Parathyroid adenoma (tissue), 2 donors: ENCODE data around the gene CPA1.

Experiments used
- H2AFZ ChIP-seq: fragments of 300-600 bp; sonication (generic); one replicate; pipeline ENCODE4 v1.7.0; 2017; ENCODE audit warnings: antibody characterized with exemption, mild to moderate bottlenecking
- H3K27ac ChIP-seq: fragments of 300-600 bp; sonication (generic); one replicate; pipeline ENCODE4 v1.7.0; 2017
- H3K27me3 ChIP-seq: fragments of 300-600 bp; sonication (generic); one replicate; pipeline ENCODE4 v1.7.0; 2017; ENCODE audit warnings: low read length; ENCODE audit not compliant: control insufficient read depth, insufficient read depth
- H3K36me3 ChIP-seq: fragments of 300-600 bp; sonication (generic); one replicate; pipeline ENCODE4 v1.7.0; 2017; ENCODE audit warnings: low read length; ENCODE audit not compliant: control insufficient read depth, insufficient read depth
- H3K4me1 ChIP-seq: fragments of 300-600 bp; sonication (generic); one replicate; pipeline ENCODE4 v1.7.0; 2017; ENCODE audit warnings: control low read depth
- H3K4me2 ChIP-seq: fragments of 300-600 bp; sonication (generic); one replicate; pipeline ENCODE4 v1.7.0; 2017; ENCODE audit warnings: low read length
- H3K4me3 ChIP-seq: fragments of 300-600 bp; sonication (generic); one replicate; pipeline ENCODE4 v1.7.0; 2017; ENCODE audit warnings: low read depth, low read length
- H3K79me2 ChIP-seq: fragments of 300-600 bp; sonication (generic); one replicate; pipeline ENCODE4 v1.7.0; 2017; ENCODE audit warnings: control low read depth
- H3K9ac ChIP-seq: fragments of 300-600 bp; sonication (generic); one replicate; pipeline ENCODE4 v1.7.0; 2017; ENCODE audit warnings: mild to moderate bottlenecking
- H3K9me3 ChIP-seq: fragments of 300-600 bp; sonication (generic); one replicate; pipeline ENCODE4 v1.7.0; 2017; ENCODE audit warnings: low read length; ENCODE audit not compliant: control insufficient read depth
- TF ChIP-seq, protein P1 (sequence below): fragments of 300-600 bp; sonication (generic); IDR thresholded peaks from one replicate; pipeline ENCODE4 v1.7.0; 2017; ENCODE audit warnings: antibody characterized with exemption, mild to moderate bottlenecking
- donor health status: primary hyperparathyroidism.

Gene CPA1

DNA sequence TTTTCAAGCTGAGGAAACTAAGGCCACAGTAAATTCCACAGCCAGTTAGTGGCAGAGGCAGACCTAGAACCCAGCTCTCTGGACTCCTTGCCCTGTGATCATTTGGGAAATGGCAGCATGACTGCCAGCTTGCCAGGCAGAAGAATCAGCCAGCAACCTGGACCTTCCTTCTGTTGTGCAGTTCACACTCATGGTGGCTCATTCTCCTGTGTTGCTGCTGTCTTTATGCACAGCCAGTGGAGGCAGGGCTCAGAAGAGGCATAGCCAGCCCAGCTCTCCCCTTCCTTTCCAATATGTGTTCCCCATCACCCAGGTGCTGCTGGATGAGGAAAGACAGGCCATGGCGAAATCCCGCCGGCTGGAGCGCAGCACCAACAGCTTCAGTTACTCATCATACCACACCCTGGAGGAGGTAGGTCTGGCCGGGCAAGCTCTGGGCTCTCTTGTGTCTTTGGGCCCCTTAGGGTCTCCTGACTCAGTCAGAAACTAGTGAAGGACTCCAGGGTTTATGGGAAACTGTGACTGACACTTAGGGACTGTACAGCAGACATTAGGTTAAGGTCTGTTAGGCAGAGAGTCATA, 20.9 kb upstream of the CPA1 start:
- no peak overlapping the region for H3K27ac ChIP-seq
- no peaks in the 10 kb centered on the region for H3K36me3 ChIP-seq
- TF ChIP-seq, protein P1, sequence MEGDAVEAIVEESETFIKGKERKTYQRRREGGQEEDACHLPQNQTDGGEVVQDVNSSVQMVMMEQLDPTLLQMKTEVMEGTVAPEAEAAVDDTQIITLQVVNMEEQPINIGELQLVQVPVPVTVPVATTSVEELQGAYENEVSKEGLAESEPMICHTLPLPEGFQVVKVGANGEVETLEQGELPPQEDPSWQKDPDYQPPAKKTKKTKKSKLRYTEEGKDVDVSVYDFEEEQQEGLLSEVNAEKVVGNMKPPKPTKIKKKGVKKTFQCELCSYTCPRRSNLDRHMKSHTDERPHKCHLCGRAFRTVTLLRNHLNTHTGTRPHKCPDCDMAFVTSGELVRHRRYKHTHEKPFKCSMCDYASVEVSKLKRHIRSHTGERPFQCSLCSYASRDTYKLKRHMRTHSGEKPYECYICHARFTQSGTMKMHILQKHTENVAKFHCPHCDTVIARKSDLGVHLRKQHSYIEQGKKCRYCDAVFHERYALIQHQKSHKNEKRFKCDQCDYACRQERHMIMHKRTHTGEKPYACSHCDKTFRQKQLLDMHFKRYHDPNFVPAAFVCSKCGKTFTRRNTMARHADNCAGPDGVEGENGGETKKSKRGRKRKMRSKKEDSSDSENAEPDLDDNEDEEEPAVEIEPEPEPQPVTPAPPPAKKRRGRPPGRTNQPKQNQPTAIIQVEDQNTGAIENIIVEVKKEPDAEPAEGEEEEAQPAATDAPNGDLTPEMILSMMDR: no peak
- H3K9ac ChIP-seq: no peak overlapping the region
- H3K4me3 ChIP-seq: no peak overlapping the region
- no peaks in the 10 kb centered on the region for H3K79me2 ChIP-seq
- H3K9me3 ChIP-seq: no peaks in the 10 kb centered on the region
- H3K4me2 ChIP-seq: no peak overlapping the region
- no peaks in the 10 kb centered on the region for H3K4me1 ChIP-seq
- H3K27me3 ChIP-seq: no peaks in the 10 kb centered on the region
- no peak overlapping the region for H2AFZ ChIP-seq

DNA sequence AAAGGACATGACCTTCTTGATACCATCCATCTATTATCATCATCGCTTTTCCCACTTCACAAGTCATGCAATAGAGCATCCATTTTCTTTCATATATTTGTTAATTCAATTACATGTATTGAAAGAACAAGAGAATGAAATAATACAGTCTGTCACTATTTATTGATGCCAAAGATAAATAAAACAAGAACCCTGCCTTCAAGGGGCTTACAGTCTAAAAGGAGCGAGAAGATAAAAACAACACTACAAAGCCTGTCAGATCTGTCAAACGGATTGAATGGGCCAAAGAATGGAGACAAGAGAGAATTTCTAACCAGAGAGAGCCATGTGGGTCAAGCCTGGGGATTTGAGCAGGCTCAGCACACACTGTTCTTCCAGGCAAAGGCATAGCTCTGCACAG, 19.8 kb upstream of the CPA1 start:
- Histone ChIP-seq H3K36me3 (no peaks in the 10 kb centered on the region), H2AFZ (no peak overlapping the region), H3K4me3 (no peak overlapping the region), H3K79me2 (no peaks in the 10 kb centered on the region), H3K27ac (no peak overlapping the region), H3K4me2 (no peak overlapping the region), H3K4me1 (no peaks in the 10 kb centered on the region), H3K27me3 (no peaks in the 10 kb centered on the region), H3K9me3 (no peaks in the 10 kb centered on the region), H3K9ac (no peak overlapping the region)
- TF ChIP-seq, protein P1: no peak

DNA sequence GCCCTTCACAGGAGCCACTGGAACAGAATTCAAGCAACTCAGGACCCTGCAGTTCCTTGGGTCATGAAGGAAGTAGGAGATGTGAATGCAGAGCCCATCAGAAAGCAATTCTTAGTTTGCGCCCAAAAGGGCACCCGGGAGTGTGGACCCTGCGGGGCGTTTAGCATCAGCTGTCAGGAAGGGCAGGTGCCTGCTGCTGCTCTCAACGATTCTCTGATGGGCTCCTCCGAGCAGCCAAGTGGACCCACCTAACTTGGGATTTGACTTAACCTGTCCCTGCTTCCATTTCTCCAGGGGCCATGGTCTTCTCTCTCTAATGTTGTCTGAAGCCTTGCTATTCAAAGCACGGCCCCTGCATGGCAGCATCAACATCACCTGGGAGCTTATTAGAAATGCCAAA, 18.6 kb upstream of the CPA1 start:
- Histone ChIP-seq H3K4me3 (no peak overlapping the region), H3K4me2 (no peak overlapping the region), H3K79me2 (no peaks in the 10 kb centered on the region), H3K27ac (no peak overlapping the region), H3K27me3 (no peaks in the 10 kb centered on the region), H3K4me1 (no peaks in the 10 kb centered on the region), H3K9ac (no peak overlapping the region), H3K36me3 (no peaks in the 10 kb centered on the region), H2AFZ (no peak overlapping the region), H3K9me3 (no peaks in the 10 kb centered on the region)
- TF ChIP-seq, protein P1: no peak

DNA sequence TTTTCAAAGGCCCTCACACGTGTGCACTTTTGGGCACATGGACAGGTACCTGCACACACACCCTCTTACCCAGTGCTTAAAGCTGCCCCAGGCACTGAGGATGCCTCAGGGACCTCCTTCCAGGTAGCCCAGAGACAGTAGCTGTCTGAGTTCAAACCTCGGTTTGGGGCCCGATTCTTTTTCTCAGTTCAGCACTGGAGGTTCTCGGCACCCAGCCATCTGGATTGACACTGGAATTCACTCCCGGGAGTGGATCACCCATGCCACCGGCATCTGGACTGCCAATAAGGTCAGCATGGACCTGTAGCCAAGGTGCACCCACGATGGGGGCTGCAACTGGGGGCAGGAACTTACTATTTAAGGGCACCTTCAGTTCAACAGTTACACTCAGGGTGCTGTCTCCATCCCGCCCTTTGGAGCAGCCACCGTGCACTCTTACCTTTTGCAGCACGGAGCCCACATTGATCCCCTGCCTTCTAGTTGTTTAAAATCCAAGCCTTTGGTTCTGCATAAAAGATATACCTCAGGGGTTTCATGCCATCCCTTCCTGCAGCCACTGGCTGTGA, 18.0 kb upstream of the CPA1 start:
- Histone ChIP-seq H3K27ac (no peak overlapping the region), H3K4me1 (no peaks in the 10 kb centered on the region), H3K4me2 (no peak overlapping the region), H3K79me2 (no peaks in the 10 kb centered on the region), H3K27me3 (no peaks in the 10 kb centered on the region), H3K9ac (no peak overlapping the region), H3K36me3 (no peaks in the 10 kb centered on the region), H3K4me3 (no peak overlapping the region), H3K9me3 (no peaks in the 10 kb centered on the region), H2AFZ (no peak overlapping the region)
- TF ChIP-seq, protein P1: no peak
